ENCODE measurements around the gene SUSD1. TPM values are rescaled to one million over a fixed set of nuclear protein-coding genes. Genes with fewer than 3 reads are reported as not detected.

SUSD1 gene
- polyA plus RNA-seq, 12 donors, result 6.8 to 14.7 (median 11.7) TPM; not detected in 1

DNA sequence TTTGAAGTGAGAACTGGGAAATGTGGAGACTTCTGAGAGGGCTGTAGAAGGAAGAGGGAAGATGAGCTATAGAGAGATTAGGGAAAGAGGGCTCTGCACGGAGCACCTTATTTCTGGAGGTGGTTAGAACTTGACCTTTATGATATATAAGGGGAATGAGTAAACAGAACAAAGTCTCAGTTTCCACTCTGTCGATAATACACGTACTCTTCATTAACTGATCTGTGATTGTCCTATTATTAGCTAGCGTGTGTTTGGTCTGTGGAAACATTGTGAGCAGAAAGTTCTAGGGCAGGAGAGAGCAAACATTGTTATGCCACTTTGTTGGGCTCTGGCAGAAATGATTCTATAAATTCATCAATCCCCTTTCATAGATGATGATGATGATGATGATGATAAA is 159.9 kb downstream of the SUSD1 start:
- no peak for DNase-seq

- no peak for DNase-seq
These were observed 161.8 kb downstream of the SUSD1 start for GRCh38 chr9:112013266-112013665.

DNA sequence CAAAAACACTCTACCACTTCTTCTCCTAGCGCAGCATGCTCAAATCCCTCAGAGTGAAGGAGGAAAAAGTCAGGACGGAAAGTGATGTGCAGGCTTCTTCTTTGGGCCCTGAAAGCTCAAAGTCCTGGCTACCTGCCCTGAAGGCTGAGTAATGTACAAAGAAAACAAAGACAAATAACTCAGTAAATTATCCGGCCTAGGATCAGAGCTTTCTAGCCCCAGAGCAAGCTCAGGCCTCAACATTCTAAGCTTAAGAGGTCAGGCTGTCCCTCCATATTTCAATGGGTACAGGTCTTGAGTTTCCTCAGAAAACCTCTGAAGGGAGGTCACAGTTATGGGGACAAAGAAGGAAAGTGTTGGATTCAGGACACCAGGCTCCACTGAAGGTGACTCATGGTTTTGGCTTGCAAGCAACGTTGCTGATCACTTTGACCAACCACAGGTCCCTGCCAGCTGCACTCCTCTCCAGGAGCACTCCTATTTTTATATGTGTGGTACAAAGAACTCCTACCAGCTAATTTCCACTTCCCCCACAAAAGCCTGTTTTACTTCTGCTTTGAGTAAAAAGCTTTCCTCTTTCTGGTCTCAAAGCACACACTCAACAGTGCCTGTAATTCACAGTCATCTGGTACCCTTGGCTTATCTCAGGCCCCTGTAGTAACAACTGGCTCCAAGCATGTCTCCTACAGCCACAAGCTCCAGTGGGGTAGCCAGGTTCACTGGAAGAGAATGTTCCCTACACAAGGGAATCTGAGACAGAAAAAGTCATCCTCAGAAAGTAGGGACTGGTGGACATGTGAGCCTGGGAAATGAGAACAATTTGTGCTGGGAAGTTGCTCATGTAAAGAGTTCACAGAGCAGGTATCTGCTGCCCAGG is 162.8 kb downstream of the SUSD1 start:
- DNase-seq, result no peak

GRCh38 chr9:112011051-112011620 is 164.0 kb downstream of the SUSD1 start:
- no peak for DNase-seq

- DNase-seq, result no peak
These were observed 164.6 kb downstream of the SUSD1 start for GRCh38 chr9:112010537-112010936.

DNA sequence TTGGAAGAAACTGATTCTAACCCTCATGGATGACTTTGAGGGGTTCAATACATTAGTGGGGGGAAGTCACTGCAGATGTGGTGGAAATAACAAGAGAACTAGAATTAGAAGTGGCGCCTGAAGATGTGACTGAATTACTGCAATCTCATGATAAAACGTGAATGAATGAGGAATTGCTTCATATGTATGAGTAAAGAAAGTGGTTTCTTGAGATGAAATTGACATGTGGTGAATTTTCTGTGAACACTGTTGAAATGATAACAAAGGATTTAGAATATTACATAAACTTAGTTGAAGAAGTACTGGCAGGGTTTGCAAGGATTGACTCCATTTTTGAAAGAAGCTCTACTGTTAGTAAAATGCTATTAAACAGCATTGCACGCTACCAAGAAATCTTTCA is 165.4 kb downstream of the SUSD1 start:
- no peak for DNase-seq

GRCh38 chr9:112007575-112008240 is 167.4 kb downstream of the SUSD1 start:
- no peak for DNase-seq

DNA sequence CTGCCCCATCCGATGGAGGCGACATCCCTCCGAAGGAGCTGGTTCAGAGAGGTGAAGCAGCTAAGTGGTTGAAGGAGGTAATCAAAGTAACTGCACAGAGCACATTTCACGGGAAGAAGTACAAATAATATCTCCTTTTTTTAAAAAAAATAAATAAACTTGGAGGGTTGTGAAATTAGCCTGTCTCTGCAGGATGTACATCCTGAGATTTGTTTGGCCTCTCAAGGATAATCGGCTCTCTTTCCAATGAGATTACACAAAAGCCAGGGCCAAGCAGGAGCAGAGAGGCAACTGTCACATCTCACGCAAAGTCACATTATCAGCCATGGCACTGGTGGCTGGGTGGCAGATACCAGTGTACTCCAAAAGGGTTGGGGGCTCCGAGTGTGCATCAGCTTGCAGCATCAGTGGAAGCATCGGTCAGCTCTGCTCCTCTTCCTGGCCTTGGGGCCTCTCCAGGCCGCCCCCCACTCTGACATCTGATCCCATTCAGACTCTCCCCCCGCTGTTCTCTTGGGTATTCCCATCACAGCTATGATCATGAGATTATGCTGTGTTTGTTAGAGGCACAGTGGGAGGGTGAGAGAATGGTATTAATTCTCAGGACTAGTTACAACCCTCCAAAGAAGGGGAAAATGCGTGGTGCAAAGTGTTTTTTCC is 168.6 kb downstream of the SUSD1 start:
- no peak for DNase-seq

DNA sequence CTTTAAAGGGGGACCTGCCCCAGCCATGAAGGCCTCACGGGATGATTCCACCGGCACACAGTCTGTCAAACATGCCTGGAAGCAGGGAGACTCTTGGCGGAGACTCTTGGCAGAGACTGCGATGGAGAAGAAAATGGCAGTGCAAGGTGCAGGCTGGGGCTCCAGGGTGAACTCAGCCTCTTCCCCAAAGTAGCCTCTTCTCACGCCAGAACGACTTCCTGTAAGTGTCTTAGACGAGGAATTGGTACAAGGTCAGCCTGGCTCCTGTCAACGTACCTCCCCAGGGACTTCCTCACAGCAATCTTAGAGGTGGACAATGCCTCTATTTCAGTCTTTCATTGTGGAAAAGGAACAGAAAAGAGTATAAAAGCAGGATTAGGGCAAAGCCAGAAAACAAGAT is 169.2 kb downstream of the SUSD1 start:
- DNase-seq, result no peak

DNA sequence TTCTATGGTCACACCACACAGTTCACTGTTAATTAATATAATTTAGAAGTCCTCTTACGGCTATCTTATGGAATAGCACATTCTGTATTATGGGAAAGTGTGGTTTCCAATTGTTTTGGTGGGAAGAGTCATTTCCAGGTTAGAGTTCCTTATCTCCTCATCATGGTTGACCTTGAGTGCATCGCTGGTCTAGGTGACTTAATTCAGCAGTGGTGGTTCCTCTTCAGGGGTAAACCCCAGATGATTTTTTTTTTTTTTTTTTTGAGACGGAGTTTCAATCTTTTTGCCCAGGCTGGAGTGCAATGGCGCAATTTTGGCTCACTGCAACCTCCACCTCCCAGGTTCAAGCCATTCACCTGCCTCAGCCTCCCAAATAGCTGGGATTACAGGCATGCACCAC is 171.6 kb downstream of the SUSD1 start:
- DNase-seq, result no peak

GRCh38 chr9:112002847-112003457 is 172.1 kb downstream of the SUSD1 start:
- no peak for DNase-seq

- no peak for DNase-seq
These were observed 172.8 kb downstream of the SUSD1 start for GRCh38 chr9:112002131-112002846.

GRCh38 chr9:112000743-112001142 is 174.4 kb downstream of the SUSD1 start:
- no peak for DNase-seq

- no peak for DNase-seq
These were observed 175.8 kb downstream of the SUSD1 start for GRCh38 chr9:111999319-111999718.

- DNase-seq, result no peak
These were observed 177.3 kb downstream of the SUSD1 start for GRCh38 chr9:111997831-111998230.

- DNase-seq, result no peak
These were observed 180.2 kb downstream of the SUSD1 start for GRCh38 chr9:111994831-111995458.

- no peak for DNase-seq
These were observed 181.8 kb downstream of the SUSD1 start for GRCh38 chr9:111993319-111993718.

- no peak for DNase-seq
These were observed 182.6 kb downstream of the SUSD1 start for GRCh38 chr9:111992523-111992922.

DNA sequence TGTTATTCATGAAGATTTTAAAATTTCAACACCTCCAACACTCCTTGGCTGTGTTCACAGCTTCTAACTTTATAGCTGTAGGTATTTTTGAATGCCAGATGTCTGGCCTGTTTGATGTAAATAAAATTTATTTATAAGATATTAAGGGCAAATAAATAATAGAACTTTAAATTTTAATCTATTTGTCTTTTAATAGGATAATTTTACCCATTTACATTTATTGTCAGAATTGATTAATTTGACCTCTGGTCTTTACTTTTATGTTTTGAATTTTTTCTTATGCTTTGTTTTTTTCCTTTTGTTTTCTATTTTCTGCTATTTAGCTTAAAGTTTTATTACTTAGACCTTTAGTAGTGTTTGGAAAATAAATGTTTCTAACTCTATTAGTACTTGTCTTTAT is 183.9 kb downstream of the SUSD1 start:
- no peak for DNase-seq
